GM19372 (cell line): ENCODE measurements around the gene CEP128.

Experiments used
- ATAC-seq: cut with Tn5 transposase; IDR thresholded peaks from one replicate; pipeline ENCODE4 v1.9.1; 2021; ENCODE audit warnings: mild to moderate bottlenecking, low read depth, moderate library complexity; ENCODE audit not compliant: unreplicated experiment

The CEP128 gene

GRCh38 chr14:80698974-80699373 lies 242.6 kb downstream of the CEP128 start:
- no peak for ATAC-seq

GRCh38 chr14:80695869-80696268 lies 245.7 kb downstream of the CEP128 start:
- no peak for ATAC-seq

GRCh38 chr14:80692903-80693302 lies 248.6 kb downstream of the CEP128 start:
- no peak for ATAC-seq

GRCh38 chr14:80681651-80682050 lies 259.9 kb downstream of the CEP128 start:
- no peak for ATAC-seq

GRCh38 chr14:80679273-80679672 lies 262.3 kb downstream of the CEP128 start:
- no peak for ATAC-seq

GRCh38 chr14:80678436-80678835 lies 263.1 kb downstream of the CEP128 start:
- ATAC-seq: no peak

- ATAC-seq: no peak
Observed at GRCh38 chr14:80669426-80669825, 272.1 kb downstream of the CEP128 start.

GRCh38 chr14:80664576-80664975 lies 277.0 kb downstream of the CEP128 start:
- ATAC-seq: no peak

GRCh38 chr14:80663541-80663940 lies 278.0 kb downstream of the CEP128 start:
- ATAC-seq: no peak

- ATAC-seq: no peak
Observed at GRCh38 chr14:80659783-80660182, 281.8 kb downstream of the CEP128 start.

- ATAC-seq: no peak
Observed at GRCh38 chr14:80658733-80659132, 282.8 kb downstream of the CEP128 start.

- ATAC-seq: no peak
Observed at GRCh38 chr14:80658155-80658554, 283.4 kb downstream of the CEP128 start.

- ATAC-seq: no peak
Observed at GRCh38 chr14:80653956-80654355, 287.6 kb downstream of the CEP128 start.

GRCh38 chr14:80645667-80646413 lies 295.7 kb downstream of the CEP128 start:
- ATAC-seq: no peak

- ATAC-seq: no peak
Observed at GRCh38 chr14:80644826-80645225, 296.7 kb downstream of the CEP128 start.

- no peak for ATAC-seq
Observed at GRCh38 chr14:80638620-80639515, 302.7 kb downstream of the CEP128 start.

GRCh38 chr14:80637756-80638619 lies 303.6 kb downstream of the CEP128 start:
- ATAC-seq: no peak

- no peak for ATAC-seq
Observed at GRCh38 chr14:80636071-80636470, 305.5 kb downstream of the CEP128 start.

GRCh38 chr14:80634106-80634758 lies 307.3 kb downstream of the CEP128 start:
- ATAC-seq: no peak

GRCh38 chr14:80629606-80630005 lies 311.9 kb downstream of the CEP128 start:
- ATAC-seq: no peak
